ENCODE data around the gene PAMR1. TPM values are rescaled to one million over a fixed set of nuclear protein-coding genes. Genes with fewer than 3 reads are reported as not detected.

PAMR1 gene
- total and polyA plus RNA-seq, 9 donors, result 0.25 to 25.8 (median 3.6) TPM

GRCh38 chr11:35553831-35554230, 28.4 kb upstream of the PAMR1 start:
- H3K27ac ChIP-seq, result no peak overlapping the region
- no peaks in the 10 kb centered on the region for H3K9me3 ChIP-seq
- intact Hi-C loops (cut with DNase I), result no loop called here
- DNase-seq, result no peak
- no peak overlapping the region for H3K4me3 ChIP-seq
- H3K27me3 ChIP-seq, result no peaks in the 10 kb centered on the region
- H3K4me1 ChIP-seq (ENCODE audit: insufficient read depth), result no peaks in the 10 kb centered on the region
- TF ChIP-seq POLR2A (IDR thresholded peaks at IDR 0.05) (no peak), CTCF (IDR thresholded peaks at IDR 0.05) (no peak), EP300 (IDR thresholded peaks at IDR 0.05) (no peak)
- WGBS, 3 donors, result 9 to 19% (median 10%) methylated on average over 1 of the region's 1 CpG
- no peaks in the 10 kb centered on the region for H3K36me3 ChIP-seq

DNA sequence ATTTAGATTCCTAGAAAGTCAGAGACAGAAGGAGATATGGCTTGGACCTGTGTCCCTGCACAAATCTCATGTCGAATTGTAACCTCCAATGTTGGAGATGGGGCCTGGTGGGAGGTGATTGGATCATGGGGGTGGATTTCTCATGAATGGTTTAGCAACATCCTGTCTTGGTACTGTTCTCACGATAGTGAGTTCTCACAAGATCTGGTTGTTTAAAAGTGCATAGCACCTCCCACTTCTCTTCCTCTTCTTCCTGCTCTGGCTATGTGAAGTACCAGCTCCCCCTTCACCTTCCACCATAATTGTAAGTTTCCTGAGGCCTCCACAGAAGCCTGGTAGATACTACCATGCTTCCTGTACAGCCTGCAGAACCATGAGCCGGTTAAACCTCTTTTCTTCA, 27.6 kb upstream of the PAMR1 start:
- Histone ChIP-seq H3K4me1 (ENCODE audit: insufficient read depth) (no peaks in the 10 kb centered on the region), H3K27ac (no peak overlapping the region), H3K9me3 (no peaks in the 10 kb centered on the region), H3K4me3 (no peak overlapping the region), H3K36me3 (no peaks in the 10 kb centered on the region), H3K27me3 (no peaks in the 10 kb centered on the region)
- intact Hi-C loops (cut with DNase I), result no loop called here
- DNase-seq, result no peak
- TF ChIP-seq POLR2A (IDR thresholded peaks at IDR 0.05) (no peak), EP300 (IDR thresholded peaks at IDR 0.05) (no peak), CTCF (IDR thresholded peaks at IDR 0.05) (no peak)
- WGBS, 3 donors, result 86 to 89% (median 86%) methylated on average over 3 of the region's 3 CpGs

DNA sequence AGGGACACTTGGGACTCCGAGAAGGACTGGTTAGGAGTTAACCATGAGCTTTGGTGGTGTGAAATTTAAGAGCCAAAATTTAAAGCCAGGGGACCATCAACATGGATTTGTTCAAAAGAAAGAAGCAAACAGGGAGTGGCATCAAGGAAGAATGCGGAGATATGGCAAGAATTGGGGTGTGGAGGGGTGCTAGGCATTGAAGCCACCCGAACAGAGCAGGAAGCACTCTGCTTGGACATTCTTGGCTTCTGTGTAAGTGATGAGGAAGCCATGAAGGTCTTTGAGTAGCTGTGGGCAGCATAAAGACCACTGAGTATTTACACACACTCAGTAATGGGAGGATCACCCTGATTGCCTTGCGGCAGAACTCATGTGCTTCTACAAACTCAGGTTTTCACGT, 27.2 kb upstream of the PAMR1 start:
- no peak for DNase-seq
- no peaks in the 10 kb centered on the region for H3K36me3 ChIP-seq
- H3K4me3 ChIP-seq, result no peak overlapping the region
- no peaks in the 10 kb centered on the region for H3K27me3 ChIP-seq
- WGBS, 3 donors, result 90 to 96% (median 96%) methylated on average over 5 of the region's 5 CpGs
- intact Hi-C loops (cut with DNase I), result no loop called here
- TF ChIP-seq CTCF (IDR thresholded peaks at IDR 0.05), result no peak
- no peak for TF ChIP-seq EP300 (IDR thresholded peaks at IDR 0.05)
- no peak for TF ChIP-seq POLR2A (IDR thresholded peaks at IDR 0.05)
- H3K9me3 ChIP-seq, result no peaks in the 10 kb centered on the region
- no peaks in the 10 kb centered on the region for H3K4me1 ChIP-seq (ENCODE audit: insufficient read depth)
- H3K27ac ChIP-seq, result no peak overlapping the region

GRCh38 chr11:35550374-35551036, 25.1 kb upstream of the PAMR1 start:
- 85 to 92% (median 90%) methylated on average over 3 of the region's 3 CpGs for WGBS, 3 donors
- TF ChIP-seq POLR2A (IDR thresholded peaks at IDR 0.05), result no peak
- TF ChIP-seq EP300 (IDR thresholded peaks at IDR 0.05), result no peak
- no peak for TF ChIP-seq CTCF (IDR thresholded peaks at IDR 0.05)
- no peak overlapping the region for H3K27ac ChIP-seq
- no peak overlapping the region for H3K4me3 ChIP-seq
- H3K36me3 ChIP-seq, result no peaks in the 10 kb centered on the region
- intact Hi-C loops (cut with DNase I), result no loop called here
- H3K4me1 ChIP-seq (ENCODE audit: insufficient read depth), result no peaks in the 10 kb centered on the region
- DNase-seq, result no peak
- no peaks in the 10 kb centered on the region for H3K9me3 ChIP-seq
- H3K27me3 ChIP-seq, result no peaks in the 10 kb centered on the region

All from ovary (tissue), 9 donors.